ENCODE measurements around the gene ACTRT2. TPM values are rescaled to one million over a fixed set of nuclear protein-coding genes. Genes with fewer than 3 reads are reported as not detected.

Gene ACTRT2
- total and polyA plus RNA-seq, 2 of the 8 experiments (the other 6 are each of a cell fraction or from before 2014, with no cell fraction given): not detected

- no peak for TF ChIP-seq ATF3 (IDR thresholded peaks at IDR 0.05; ENCODE audit: insufficient read depth, low read depth, low read length)
Observed at GRCh38 chr1:3064296-3064850, 43.1 kb downstream of the ACTRT2 start (continued).

Measured in H1 (cell line).